Measurements from ENCODE around the gene ECI1.

Gene ECI1

DNA sequence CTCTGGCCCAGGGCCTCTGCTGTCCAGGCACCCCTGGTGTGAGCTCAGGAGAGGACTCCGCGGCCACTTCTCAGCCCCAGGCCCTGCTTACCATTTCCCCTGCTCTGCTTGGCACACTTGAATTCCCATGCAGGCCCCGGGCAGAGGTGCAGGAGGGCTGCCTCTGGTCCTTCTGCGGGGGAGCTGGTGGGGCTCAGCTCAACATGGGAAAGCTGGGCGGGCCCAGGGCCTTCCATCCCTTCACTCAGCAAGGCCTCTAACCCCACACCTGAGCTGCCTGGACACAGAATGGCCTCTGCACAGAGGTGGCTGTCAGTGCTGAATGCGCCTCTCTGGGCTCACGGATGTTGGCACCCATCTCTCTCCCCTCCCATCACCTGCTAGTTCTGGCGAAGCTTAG is 29.1 kb upstream of the ECI1 start:
- TF ChIP-seq, protein P1, sequence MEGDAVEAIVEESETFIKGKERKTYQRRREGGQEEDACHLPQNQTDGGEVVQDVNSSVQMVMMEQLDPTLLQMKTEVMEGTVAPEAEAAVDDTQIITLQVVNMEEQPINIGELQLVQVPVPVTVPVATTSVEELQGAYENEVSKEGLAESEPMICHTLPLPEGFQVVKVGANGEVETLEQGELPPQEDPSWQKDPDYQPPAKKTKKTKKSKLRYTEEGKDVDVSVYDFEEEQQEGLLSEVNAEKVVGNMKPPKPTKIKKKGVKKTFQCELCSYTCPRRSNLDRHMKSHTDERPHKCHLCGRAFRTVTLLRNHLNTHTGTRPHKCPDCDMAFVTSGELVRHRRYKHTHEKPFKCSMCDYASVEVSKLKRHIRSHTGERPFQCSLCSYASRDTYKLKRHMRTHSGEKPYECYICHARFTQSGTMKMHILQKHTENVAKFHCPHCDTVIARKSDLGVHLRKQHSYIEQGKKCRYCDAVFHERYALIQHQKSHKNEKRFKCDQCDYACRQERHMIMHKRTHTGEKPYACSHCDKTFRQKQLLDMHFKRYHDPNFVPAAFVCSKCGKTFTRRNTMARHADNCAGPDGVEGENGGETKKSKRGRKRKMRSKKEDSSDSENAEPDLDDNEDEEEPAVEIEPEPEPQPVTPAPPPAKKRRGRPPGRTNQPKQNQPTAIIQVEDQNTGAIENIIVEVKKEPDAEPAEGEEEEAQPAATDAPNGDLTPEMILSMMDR (IDR thresholded peaks at IDR 0.05; ENCODE audit: low read depth, low read length): no peak
- in situ Hi-C loops (cut with HindIII; ENCODE audit: low sequenced_read_pairs): no loop called here
- H3K4me3 ChIP-seq (ENCODE audit: low read depth, low read length): no peak overlapping the region
- no peak for DNase-seq (ENCODE audit: low read depth, low spot score)

DNA sequence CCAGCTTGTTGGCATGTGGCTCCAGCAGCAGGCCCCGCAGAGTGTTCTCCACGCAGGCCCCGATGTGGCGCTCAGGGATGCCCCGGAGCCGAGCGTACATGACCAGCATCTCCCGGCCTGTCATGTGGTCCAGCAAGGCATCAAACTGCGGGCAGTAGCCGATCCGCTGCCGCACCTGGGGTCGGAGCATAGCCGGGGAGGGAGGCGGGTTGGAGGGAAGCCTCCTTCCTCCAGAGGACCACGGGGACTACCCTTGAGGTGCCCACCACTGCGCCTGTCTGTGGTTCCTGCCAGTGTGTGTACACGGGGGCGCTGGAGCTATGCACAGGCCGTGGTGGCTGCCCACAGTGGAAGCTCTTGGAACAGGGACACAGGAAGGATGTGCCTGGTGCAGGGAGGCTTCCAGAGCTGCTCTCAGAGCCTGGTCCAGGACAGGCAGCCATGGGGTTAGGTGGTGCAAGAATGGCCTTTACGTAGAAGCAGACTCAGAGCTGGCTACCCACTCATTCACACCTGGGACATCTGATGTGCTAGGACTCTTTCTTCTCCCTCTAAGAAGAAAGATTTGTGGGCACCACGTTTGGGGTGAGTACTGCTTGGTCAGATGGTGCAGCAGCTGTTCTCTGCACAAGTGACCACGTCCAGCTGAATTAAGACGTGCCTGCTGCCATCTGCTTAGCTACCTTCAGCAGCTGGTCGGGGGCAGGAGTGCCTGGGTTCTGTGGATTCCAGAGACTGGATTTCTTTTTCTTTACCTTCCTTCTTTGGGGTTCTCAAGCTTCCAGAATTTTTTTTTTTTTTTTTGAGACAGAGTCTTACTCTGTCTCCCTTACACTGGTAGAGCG is 27.8 kb upstream of the ECI1 start:
- TF ChIP-seq, protein P1 (IDR thresholded peaks at IDR 0.05; ENCODE audit: low read depth, low read length): no peak
- in situ Hi-C loops (cut with HindIII; ENCODE audit: low sequenced_read_pairs): no loop called here
- DNase-seq (ENCODE audit: low read depth, low spot score): no peak
- no peak overlapping the region for H3K4me3 ChIP-seq (ENCODE audit: low read depth, low read length)

DNA sequence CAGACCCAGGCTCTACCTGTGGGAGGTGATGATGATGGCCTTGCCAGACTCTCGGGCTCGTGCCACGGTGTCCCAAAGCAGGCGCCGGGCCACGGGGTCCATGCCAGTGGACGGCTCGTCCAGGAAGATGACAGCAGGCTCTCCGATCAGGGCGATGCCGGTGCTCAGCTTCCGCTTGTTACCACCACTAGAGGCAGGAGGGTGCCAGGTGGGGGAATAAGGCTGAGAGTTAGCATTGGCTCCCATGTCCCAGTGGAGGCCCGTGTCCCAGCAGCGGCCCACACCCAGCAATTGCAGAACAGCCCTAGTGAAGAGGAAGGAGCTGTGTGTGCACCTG is 26.9 kb upstream of the ECI1 start:
- TF ChIP-seq, protein P1 (IDR thresholded peaks at IDR 0.05; ENCODE audit: low read depth, low read length): peak; percentile 12
- H3K4me3 ChIP-seq (ENCODE audit: low read depth, low read length): no peak overlapping the region
- in situ Hi-C loops (cut with HindIII; ENCODE audit: low sequenced_read_pairs): no loop called here
- no peak for DNase-seq (ENCODE audit: low read depth, low spot score)

DNA sequence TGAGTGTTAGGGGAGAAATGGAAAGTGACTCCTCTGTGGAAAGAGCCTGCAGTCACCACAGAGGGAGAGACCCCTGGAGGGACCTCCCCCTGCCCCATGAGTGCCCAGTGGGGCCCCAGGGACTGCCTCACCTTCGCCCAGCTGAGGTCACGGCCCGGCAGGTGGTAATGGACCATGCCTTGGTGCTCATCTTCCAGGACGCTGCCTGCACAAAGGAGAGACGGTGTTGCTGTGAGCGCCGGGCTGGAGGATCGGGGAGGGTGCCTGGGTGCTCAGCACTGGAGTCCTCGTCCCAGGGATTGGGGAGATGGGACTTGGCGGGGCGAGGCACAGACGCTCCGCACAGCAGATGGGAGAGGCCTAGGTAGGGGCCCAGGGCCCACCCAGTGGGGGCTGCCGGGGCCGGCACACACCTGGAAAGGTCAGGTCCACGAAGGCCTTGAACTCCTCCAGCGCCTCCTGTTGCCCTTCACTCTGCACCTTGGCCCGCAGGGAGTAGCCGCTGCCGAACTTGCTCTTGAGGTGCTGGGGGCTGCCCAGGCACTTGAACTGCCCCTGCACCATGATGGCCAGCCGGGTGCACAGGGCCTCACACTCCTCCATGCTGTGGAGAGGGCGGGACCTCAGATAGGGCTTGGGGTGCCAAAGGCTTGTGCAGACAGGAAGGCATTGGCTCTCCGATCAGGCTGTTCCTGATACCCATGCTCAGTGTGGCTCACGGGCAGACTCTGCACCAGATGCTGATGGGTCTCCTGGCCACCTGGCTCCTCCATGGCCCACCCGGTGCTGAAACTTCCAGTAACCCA is 26.3 kb upstream of the ECI1 start:
- H3K4me3 ChIP-seq (ENCODE audit: low read depth, low read length): no peak overlapping the region
- no peak for DNase-seq (ENCODE audit: low read depth, low spot score)
- TF ChIP-seq, protein P1 (IDR thresholded peaks at IDR 0.05; ENCODE audit: low read depth, low read length): no peak
- in situ Hi-C loops (cut with HindIII; ENCODE audit: low sequenced_read_pairs): no loop called here

DNA sequence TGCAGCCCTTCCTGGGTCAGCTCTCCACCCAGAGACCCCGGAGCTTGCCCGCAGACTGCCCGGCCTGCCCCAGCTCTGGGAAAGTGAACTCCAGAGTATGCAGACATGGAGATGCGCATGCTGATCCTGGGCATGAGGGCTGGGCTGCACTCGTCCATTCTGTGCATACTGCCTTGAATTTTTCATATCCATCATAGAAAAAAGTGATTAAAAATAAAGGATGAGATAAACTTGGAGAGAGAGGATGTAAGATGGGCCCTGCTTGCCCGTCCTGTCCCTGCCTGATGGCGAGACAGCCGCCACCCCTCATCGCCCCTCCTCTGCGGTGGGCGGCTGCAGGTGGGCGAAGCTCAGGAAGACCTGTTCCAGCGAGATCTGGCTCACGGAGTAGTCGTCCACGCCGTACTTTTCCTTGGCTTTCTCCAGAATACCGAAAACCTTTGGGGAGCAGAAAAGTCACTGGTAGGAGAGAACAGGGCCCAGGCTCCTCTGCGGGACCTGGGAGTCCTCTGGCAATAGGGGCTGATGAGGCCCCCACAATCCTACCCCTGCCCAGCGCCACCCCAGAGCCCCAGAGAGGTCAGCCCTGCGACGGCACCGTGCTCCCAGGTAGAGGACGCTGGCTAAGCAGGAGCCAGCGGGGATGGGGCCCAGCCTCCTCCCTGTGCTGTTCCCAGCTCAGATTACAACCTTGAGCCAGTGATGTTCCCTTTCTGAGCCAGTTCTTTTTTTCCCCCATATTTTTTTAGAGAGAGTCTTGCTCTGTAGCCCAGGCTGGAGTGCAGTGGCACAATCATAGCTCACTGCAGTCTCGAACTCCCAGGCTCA is 25.2 kb upstream of the ECI1 start:
- H3K4me3 ChIP-seq (ENCODE audit: low read depth, low read length): no peak overlapping the region
- in situ Hi-C loops (cut with HindIII; ENCODE audit: low sequenced_read_pairs): no loop called here
- TF ChIP-seq, protein P1 (IDR thresholded peaks at IDR 0.05; ENCODE audit: low read depth, low read length): no peak
- DNase-seq (ENCODE audit: low read depth, low spot score): no peak

All from astrocyte of the spinal cord (primary cell).